ENCODE results near the gene ACP7. TPM values are rescaled to one million over a fixed set of nuclear protein-coding genes. Genes with fewer than 3 reads are reported as not detected.

Gene ACP7
- total and polyA plus RNA-seq, 8 donors = 0.09 to 0.42 (median 0.11) TPM; not detected in 5

- H3K4me3 ChIP-seq = no peak overlapping the region
- H3K27me3 ChIP-seq = no peaks in the 10 kb centered on the region
- no peaks in the 10 kb centered on the region for H3K9me3 ChIP-seq
- 56% methylated on average over 6 of the region's 6 CpGs for WGBS, 2 donors
- FAIRE-seq = no peak
- H3K27ac ChIP-seq = no peak overlapping the region
- TF ChIP-seq CTCF (IDR thresholded peaks at IDR 0.05) = no peak
- H3K36me3 ChIP-seq = no peaks in the 10 kb centered on the region
- no peaks in the 10 kb centered on the region for H3K4me1 ChIP-seq
- intact Hi-C loops (cut with DNase I) = no loop called here
- ATAC-seq = no peak
- no peak for DNase-seq
Measured at GRCh38 chr19:39045506-39045905, 38.7 kb upstream of the ACP7 start.

GRCh38 chr19:39046037-39046821 lies 37.9 kb upstream of the ACP7 start:
- ATAC-seq = peak in 1 of 4 donors; percentile 48

GRCh38 chr19:39047073-39047472 lies 37.1 kb upstream of the ACP7 start:
- Histone ChIP-seq H3K27me3 (no peaks in the 10 kb centered on the region), H3K4me3 (no peak overlapping the region), H3K36me3 (no peaks in the 10 kb centered on the region), H3K9me3 (no peaks in the 10 kb centered on the region), H3K4me1 (no peaks in the 10 kb centered on the region), H3K27ac (no peak overlapping the region)
- DNase-seq = no peak
- intact Hi-C loops (cut with DNase I) = no loop called here
- ATAC-seq = no peak
- WGBS, 2 donors = 35 to 50% methylated on average over 2 of the region's 2 CpGs
- FAIRE-seq = no peak
- no peak for TF ChIP-seq CTCF (IDR thresholded peaks at IDR 0.05)

More at GRCh38 chr19:39046037-39046821, 37.9 kb upstream of the ACP7 start:
- Histone ChIP-seq H3K9me3 (no peaks in the 10 kb centered on the region), H3K4me3 (no peak overlapping the region), H3K27ac (no peak overlapping the region), H3K36me3 (no peaks in the 10 kb centered on the region), H3K27me3 (no peaks in the 10 kb centered on the region), H3K4me1 (no peaks in the 10 kb centered on the region)
- intact Hi-C loops (cut with DNase I) = no loop called here
- 59 to 65% methylated on average over 7 of the region's 7 CpGs for WGBS, 2 donors
- TF ChIP-seq CTCF (IDR thresholded peaks at IDR 0.05) = no peak
- DNase-seq (no peak), FAIRE-seq (no peak)

GRCh38 chr19:39052243-39052746 lies 31.9 kb upstream of the ACP7 start:
- H3K4me1 ChIP-seq = no peaks in the 10 kb centered on the region
- no peak for FAIRE-seq
- TF ChIP-seq CTCF (IDR thresholded peaks at IDR 0.05) = peak; percentile 62 to 75 (median 72)
- DNase-seq = peak; percentile 27 to 85 (median 66)
- no peaks in the 10 kb centered on the region for H3K36me3 ChIP-seq
- 24 to 27% methylated on average over 10 of the region's 10 CpGs for WGBS, 2 donors
- no peaks in the 10 kb centered on the region for H3K9me3 ChIP-seq
- no peak overlapping the region for H3K4me3 ChIP-seq
- no peaks in the 10 kb centered on the region for H3K27me3 ChIP-seq
- no peak overlapping the region for H3K27ac ChIP-seq
- intact Hi-C loops (cut with DNase I) = no loop called here
- ATAC-seq = peak in 3 of 4 donors; percentile 67 to 79 (median 70)

- FAIRE-seq = no peak
- Histone ChIP-seq H3K27ac (no peak overlapping the region), H3K36me3 (no peaks in the 10 kb centered on the region), H3K4me1 (no peaks in the 10 kb centered on the region), H3K9me3 (no peaks in the 10 kb centered on the region), H3K27me3 (no peaks in the 10 kb centered on the region), H3K4me3 (no peak overlapping the region)
- intact Hi-C loops (cut with DNase I) = no loop called here
- no peak for TF ChIP-seq CTCF (IDR thresholded peaks at IDR 0.05)
- WGBS, 2 donors = 80 to 82% methylated on average over 9 of the region's 9 CpGs
- no peak for ATAC-seq
- DNase-seq = no peak
Measured at GRCh38 chr19:39052846-39053245, 31.3 kb upstream of the ACP7 start.
